H1 (cell line): Measurements from ENCODE around the gene ARID5A. TPM values are rescaled to one million over a fixed set of nuclear protein-coding genes. Genes with fewer than 3 reads are reported as not detected.

Experiments
- JUND ChIP-seq: IDR thresholded peaks from 2 replicates; pipeline ENCODE4 v1.6.1; 2011; ENCODE audit warnings: mild to moderate bottlenecking, improper control_type of control experiment, low read length
- RNF2 ChIP-seq: fragments of 200-900, 300-1000 bp; sonication (generic); IDR thresholded peaks from 2 replicates; pipeline ENCODE4 v1.7.1; 2016; ENCODE audit warnings: borderline replicate concordance, low read depth, mild to moderate bottlenecking, antibody characterized with exemption, low read length; ENCODE audit not compliant: poor library complexity, severe bottlenecking; ENCODE audit errors: missing control alignments
- SRF ChIP-seq: IDR thresholded peaks from 2 replicates; pipeline ENCODE4 v1.6.1; 2011; ENCODE audit warnings: mild to moderate bottlenecking, low read depth, low read length, moderate library complexity
- polyA plus RNA-seq, 7 experiments: library from polyadenylated mRNA; depleted of rRNA in 3 of 7; stranded (reverse) in 5 of 7; unstranded in 2 of 7; fragments of >200 nt in 5 of 7; fragments of 200-250 nt in 2 of 7; gene quantifications; 1 replicate in 5 of 7; 2 replicates in 1 of 7; 4 replicates in 1 of 7; pipeline versions ENCODE4 v1.2.1 to v1.2.3, GENCODE V29; 2011 to 2013; ENCODE audit warnings: missing spikeins in 2 of 7, mixed read lengths in 2 of 7
- total RNA-seq: library from RNA; stranded (reverse); fragmentation: NEBNext Ultra II Directional; extraction: Animal tissue kit (Norgen Biotek cat#: 25700); gene quantifications from 2 replicates; pipeline ENCODE4 v1.2.1, GENCODE V29; 2021

Gene ARID5A
- total and polyA plus RNA-seq, 2 of the 8 experiments (the other 6 are each of a cell fraction or from before 2014, with no cell fraction given), result 3.3 to 5.3 TPM

DNA sequence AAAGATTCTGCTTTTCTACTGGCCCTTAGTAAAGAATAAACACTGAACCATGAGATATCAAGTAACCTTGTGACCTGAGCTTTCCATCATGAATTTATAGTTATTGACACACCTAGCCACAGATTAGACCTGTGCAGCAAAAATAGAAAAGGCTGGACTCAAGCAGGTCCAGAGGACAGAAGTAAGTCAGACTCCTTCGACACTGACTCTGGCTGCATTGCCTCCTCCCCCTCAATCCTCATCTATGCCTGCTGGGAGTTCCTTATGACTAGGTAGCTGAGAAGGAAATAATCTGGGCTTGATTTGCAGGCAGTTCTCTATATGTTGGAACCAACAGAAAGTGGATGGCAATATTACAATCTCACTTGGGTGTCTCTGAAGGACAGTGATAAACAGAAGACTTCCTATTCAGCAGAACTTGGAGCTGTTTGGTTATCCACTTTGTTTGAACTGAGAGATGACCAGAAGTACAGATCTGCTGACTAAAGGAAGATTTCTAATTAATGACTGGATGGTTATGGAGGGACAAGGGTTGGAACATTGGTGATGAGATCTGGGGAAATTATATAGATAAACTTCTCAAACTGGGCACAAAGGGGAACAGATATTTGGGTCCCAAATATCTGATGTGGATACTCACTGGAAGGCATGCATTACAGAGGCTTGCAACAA is 39.4 kb downstream of the ARID5A start (continued):
- no peak for TF ChIP-seq JUND
- TF ChIP-seq RNF2, result no peak
- no peak for TF ChIP-seq SRF
